ENCODE results near the gene THOC3.
"Not testable (repeated sequence)": the region's sequence is repeated elsewhere in the genome, so short reads cannot be mapped to it uniquely, and the experiment has no call there.

DNA sequence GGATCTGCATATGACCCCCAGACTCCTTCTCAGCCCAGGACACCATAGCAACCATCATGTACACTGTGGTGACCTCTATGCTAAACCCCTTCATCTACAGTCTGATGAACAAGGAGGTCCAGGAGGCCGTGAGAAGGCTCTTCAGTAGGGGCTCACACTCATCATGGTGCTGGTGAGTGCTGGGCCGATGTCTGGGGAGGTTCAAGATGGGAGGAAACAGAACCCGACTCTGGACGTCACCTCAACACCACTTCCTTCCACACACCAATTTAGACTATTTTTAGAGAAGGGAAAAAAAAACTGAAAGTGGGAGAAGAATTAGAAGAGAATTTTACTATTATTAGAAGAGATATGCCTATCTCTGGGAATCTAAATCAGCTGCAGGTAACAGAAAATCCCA, 39.1 kb upstream of the THOC3 start:
- TF ChIP-seq EZH2 (IDR thresholded peaks at IDR 0.05; ENCODE audit: borderline replicate concordance, low read depth, low read length, severe bottlenecking); CTCF (IDR thresholded peaks at IDR 0.05; ENCODE audit: borderline replicate concordance, extremely low read depth, low read length, poor library complexity, severe bottlenecking): not testable (repeated sequence)
